GM18498 (cell line): ENCODE measurements around the gene AMDHD2.
"Not testable (repeated sequence)": the region's sequence is repeated elsewhere in the genome, so short reads cannot be mapped to it uniquely, and the experiment has no call there.

Experiments used
- ATAC-seq: cut with Tn5 transposase; IDR thresholded peaks from one replicate; pipeline ENCODE4 v1.9.1; 2021; ENCODE audit warnings: mild to moderate bottlenecking, moderate library complexity; ENCODE audit not compliant: unreplicated experiment

Gene AMDHD2

GRCh38 chr16:2531696-2532493 lies 11.7 kb downstream of the AMDHD2 start:
- ATAC-seq, result peak; percentile 90

GRCh38 chr16:2532494-2533141 lies 12.4 kb downstream of the AMDHD2 start:
- no peak for ATAC-seq

GRCh38 chr16:2533142-2533755 lies 13.1 kb downstream of the AMDHD2 start:
- not testable (repeated sequence) for ATAC-seq

DNA sequence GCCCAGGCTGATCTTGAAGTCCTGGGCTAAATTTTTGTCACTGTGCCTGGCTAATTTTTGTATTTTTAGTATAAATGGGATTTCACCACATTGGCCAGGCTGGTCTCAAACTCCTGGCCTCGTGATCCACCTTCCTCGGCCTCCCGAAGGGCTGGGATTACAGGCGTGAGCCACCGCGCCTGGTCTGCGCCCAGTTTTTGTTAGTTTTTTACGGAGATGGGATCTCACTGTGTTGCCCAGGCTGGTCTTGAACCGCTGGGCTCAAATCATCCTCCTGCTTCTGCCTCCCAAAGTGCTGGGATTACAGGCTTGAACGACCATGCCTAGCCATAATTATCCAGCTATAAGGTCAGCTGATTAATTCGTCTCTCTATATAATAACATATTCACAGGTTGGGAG lies 13.7 kb downstream of the AMDHD2 start:
- no peak for ATAC-seq

DNA sequence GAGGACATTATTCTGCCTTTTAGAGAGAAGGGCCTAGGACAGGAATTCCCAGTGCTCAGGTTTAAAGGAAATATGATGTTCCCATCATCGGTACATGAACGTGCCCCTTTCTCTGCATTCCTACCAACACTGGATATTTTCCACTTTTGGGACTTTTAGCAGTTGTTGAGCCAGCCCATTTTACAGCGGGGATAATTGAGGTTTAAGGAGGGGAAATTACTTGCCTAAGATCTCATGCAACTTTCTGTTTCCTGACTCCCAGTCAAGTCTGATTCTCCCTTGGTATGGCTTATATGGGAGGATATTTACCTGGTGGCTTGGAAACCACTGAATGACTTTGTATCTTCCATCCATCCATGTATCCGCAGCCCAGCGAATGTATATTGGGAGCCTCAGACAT lies 14.2 kb downstream of the AMDHD2 start:
- ATAC-seq, result not testable (repeated sequence)

DNA sequence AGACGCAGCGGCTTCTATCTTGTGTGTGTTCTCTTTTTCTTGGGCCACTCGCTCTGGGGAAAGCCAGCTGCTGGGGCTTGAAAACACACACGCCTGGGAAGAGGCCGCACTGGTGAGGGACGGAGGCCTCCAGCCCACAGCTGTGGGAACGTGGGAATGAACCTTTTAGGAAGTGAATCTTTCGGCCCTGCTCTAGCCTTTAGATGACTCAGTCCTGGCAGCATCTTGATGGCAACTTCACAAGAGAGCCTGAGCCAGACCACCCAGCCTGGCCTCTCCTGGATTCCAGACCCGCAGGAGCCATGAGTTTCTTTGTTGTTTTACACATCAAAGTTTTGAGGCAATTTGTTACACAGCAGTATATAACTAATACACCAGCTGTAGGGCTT lies 15.4 kb downstream of the AMDHD2 start:
- ATAC-seq, result no peak

DNA sequence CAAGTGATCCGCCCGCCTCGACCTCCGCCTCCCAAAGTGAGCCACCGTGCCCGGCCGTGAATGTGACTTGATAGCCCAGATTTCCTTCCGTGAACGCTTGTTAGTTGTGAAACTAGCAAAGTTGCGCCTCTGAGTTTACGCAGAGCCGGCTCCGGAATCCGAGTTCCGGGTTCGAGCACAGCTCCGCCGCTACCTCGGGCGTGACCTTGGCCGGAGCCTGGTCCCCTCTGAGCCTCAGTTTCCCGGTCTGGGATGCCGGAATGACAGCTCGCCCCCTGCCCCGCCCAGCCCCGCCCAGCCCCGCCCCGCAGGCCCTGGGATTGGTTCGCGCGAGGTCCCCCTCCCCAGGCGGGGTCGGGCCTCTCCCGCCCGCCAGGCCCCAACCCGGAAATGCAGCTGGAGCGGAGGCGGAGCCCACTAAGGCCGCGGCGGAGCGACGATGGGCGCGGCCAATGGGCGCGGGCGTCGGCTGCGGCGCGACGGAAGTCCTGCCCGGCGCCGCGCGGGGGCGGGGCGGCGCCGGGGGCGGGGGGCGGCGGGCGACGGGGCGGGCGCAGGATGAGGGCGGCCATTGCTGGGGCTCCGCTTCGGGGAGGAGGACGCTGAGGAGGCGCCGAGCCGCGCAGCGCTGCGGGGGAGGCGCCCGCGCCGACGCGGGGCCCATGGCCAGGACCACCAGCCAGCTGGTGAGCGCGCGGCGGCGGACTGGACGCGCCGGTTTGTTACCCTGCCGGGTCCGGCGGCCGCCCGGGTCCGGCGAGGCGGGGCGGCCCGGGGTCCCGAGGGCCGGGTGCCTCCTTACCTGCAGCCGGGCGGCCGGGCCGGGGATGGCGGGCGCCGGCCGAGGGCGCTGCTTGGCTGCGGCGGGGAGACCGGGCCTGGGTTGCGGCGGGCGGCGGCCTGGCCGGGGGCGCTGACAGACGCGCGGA lies 17.5 kb downstream of the AMDHD2 start, which contains the start of gene PDPK1:
TSS of gene PDPK1 (plus strand) at position 571 of the 929 bp plus-strand sequence. CDS start at position 663, 92 bp downstream.
- peak; percentile 89 for ATAC-seq

- ATAC-seq, result not testable (repeated sequence)
Observed at GRCh38 chr16:2539192-2539844, 19.1 kb downstream of the AMDHD2 start.

DNA sequence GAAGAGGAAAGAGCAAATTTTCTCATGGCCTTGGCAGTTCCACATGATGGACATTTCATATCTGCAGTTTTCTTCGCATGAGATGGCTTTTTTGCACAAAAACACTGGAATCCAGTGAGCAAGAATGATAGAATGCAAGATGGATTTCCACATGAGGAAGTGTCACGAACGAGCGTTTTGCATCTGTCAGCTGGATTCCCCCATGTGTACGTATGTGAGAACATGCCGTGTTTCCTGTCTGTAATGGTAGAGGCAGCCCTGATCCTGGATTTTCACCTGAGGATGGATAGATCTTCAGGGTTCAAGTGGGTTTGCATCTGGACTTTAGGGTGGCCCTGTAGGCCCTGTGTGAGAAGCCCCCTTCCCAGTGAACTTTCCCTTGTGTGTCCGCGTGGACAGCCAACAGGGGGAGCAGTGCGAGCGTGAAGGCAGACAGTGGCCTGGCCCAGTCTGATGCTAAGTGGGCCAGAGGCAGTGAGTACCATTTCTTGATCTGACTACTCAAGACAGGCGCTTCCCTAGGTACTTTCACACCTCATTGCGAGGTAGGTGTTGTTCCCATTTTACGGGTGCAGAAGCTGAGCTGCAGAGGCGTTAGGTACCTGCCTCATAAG lies 19.8 kb downstream of the AMDHD2 start:
- not testable (repeated sequence) for ATAC-seq

- ATAC-seq, result not testable (repeated sequence)
Observed at GRCh38 chr16:2540912-2541311, 20.7 kb downstream of the AMDHD2 start.

DNA sequence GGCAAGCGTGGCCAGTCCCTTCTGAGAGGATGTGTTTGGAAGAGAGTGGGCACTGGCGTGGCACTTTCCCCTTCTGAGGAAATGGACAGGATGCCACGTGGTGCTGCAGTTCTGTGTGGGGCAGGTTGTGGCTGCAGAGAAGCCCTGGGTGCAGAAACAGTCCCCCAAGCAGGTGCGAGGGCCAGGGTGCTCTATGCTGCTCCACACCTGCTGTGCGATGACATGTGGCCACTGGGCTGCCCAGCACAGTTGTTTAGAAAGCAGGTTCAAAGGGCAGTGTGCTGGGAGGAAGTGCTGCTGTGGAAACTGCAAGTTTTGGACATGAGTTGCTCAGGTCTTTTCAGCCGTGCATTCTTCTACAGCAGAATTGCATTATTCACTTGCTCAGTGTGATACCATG lies 21.2 kb downstream of the AMDHD2 start:
- not testable (repeated sequence) for ATAC-seq

GRCh38 chr16:2543771-2544170 lies 23.6 kb downstream of the AMDHD2 start:
- ATAC-seq, result not testable (repeated sequence)

DNA sequence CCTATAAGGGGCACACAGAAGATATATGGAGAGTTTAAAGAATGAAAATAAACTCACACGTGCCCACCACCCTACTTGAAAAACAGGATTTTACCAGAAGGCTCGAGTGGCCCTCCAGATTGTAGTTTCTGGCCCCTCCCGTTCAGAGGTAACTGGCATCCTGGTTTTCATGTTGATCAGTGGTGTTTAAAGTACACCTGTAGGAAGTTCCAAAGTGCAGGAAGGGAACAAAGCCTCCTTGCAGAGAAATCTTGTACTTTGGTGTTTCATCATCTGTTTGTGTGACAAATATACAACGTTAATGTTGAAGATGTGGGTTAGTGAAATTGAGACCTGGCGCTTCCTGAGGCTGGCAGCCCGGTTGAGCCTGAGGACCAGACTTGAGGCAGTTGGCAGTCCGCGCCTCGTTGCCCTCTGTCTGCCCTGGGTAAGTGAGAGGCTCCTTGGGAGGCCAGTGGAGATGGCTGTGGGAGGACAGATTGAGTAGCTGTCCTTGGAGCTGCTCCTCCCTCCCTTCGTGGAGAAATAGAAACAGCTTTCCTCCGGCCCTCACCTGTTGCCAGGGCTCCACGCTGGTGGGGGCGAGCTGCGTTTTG lies 30.2 kb downstream of the AMDHD2 start:
- ATAC-seq, result not testable (repeated sequence)

GRCh38 chr16:2551420-2551889 lies 31.3 kb downstream of the AMDHD2 start:
- ATAC-seq, result not testable (repeated sequence)

DNA sequence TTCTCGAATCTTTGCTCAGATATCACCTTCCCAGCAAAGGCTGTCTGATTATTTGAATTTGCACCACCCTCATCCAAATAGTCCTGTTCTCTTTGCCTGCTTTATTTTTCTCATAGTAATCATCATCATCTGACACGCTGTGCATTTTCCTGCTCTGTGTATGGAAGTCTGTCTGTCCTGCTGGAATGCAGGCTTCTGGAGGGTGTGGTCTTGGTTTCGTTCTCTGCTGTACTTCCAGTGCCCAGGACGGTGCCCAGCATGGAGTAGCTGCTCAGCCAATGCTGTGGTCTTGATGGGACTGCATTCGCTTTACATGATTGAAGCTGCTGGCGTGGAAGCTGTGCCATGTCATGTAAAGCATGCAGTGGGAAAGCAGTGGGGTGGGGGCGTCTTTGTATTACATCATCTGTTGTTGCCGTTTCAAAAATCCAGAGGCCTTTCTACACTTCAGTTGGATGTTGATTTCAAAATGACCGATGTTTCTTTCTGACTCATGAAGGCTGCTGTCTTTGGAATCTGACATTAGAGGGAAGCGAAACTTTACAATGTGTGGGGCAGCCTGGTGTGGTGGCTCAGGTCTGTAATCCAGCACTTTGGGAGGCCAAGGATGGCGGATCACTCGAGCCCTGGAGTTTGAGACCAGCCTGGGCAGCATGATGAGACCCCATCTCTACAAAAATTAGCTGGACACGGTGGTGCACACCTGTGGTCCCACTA lies 34.7 kb downstream of the AMDHD2 start:
- ATAC-seq, result not testable (repeated sequence)

- ATAC-seq, result not testable (repeated sequence)
Observed at GRCh38 chr16:2557150-2557549, 37.0 kb downstream of the AMDHD2 start.

GRCh38 chr16:2560131-2560797 lies 40.1 kb downstream of the AMDHD2 start:
- peak; percentile 54 for ATAC-seq

DNA sequence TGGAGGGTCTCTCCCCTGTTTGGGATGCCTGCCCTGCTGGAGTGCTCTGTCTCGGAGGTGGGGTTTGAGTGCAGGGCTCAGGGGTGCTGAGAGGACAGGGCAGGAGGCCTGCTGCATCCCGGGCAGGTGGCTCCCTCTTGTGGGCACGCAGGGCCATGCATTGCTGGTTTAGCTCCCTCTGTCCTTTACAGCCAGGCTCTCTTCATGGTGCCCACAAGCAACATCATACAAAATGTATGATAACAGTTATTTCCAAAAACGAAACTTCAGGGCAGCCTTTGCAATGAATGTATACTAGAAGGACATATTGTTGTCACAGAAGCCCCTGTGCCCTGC lies 40.6 kb downstream of the AMDHD2 start:
- ATAC-seq, result peak; percentile 52
